Measurements from ENCODE around the gene PPIL6. TPM values are rescaled to one million over a fixed set of nuclear protein-coding genes. Genes with fewer than 3 reads are reported as not detected.

Gene PPIL6
- total and polyA plus RNA-seq, 2 experiments from 2014 or later, result 1.7 TPM

DNA sequence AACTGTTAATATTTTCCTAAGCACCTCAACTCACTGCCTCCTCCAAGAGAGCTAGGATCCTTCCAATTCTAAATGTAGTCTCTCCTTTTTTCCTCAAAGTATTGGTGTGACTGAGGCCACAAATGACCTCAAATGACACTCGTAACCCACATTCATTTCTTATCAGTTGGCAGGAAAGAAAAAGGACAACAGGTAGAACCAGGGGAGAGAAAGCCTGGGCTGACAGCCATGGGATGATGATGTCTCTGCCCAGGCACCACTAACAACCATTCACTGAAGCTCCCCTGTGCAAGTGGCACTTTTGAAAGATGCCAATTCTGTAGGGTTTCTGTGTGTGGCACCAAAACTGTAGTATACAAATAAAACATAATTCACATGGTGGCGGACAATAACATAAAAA is 35.2 kb upstream of the PPIL6 start:
- Histone ChIP-seq H3K9me2 (ENCODE audit: insufficient read depth) (no peaks in the 10 kb centered on the region), H2AFZ (no peak overlapping the region), H3K27me3 (ENCODE audit: insufficient read depth) (no peaks in the 10 kb centered on the region), H3K4me3 (no peak overlapping the region), H3F3A (replicated peaks; ENCODE audit: low read depth) (no peaks in the 10 kb centered on the region), H3K79me2 (replicated peaks; ENCODE audit: insufficient read depth) (peaks cover 64% of the 10 kb centered on the region), H4K20me1 (replicated peaks; ENCODE audit: insufficient read depth) (peaks cover 46% of the 10 kb centered on the region), H3K4me1 (ENCODE audit: insufficient read depth) (peaks cover 26% of the 10 kb centered on the region), H3K4me2 (no peak overlapping the region), H3K27ac (ENCODE audit: low read depth) (no peak overlapping the region), H3K36me3 (ENCODE audit: insufficient read depth) (peaks cover 55% of the 10 kb centered on the region)
- Mint-ChIP-seq H3K27ac (no peak overlapping the region), H3K9me3 (no peaks in the 10 kb centered on the region), H3K4me3 (no peak overlapping the region), H3K27me3 (ENCODE audit: insufficient read depth, low read depth, poor library complexity) (peaks cover 5% of the 10 kb centered on the region), H3K4me1 (peaks cover 26% of the 10 kb centered on the region), H3K36me3 (ENCODE audit: low read depth) (peaks cover 83% of the 10 kb centered on the region)
- ATAC-seq (no peak), DNase-seq (ENCODE audit: low spot score) (no peak)
- no peak for TF ChIP-seq STAT1 (IDR thresholded peaks at IDR 0.05; ENCODE audit: unreplicated experiment)

- H3K4me1 ChIP-seq (ENCODE audit: insufficient read depth), result peaks cover 22% of the 10 kb centered on the region
- DNase-seq (ENCODE audit: low spot score) (no peak), ATAC-seq (no peak)
- H3F3A ChIP-seq (replicated peaks; ENCODE audit: low read depth), result no peaks in the 10 kb centered on the region
- H3K4me1 Mint-ChIP-seq, result peaks cover 21% of the 10 kb centered on the region
- no peak overlapping the region for H3K4me3 ChIP-seq
- H3K36me3 ChIP-seq (ENCODE audit: insufficient read depth), result peaks cover 51% of the 10 kb centered on the region
- peaks cover 45% of the 10 kb centered on the region for H4K20me1 ChIP-seq (replicated peaks; ENCODE audit: insufficient read depth)
- no peak overlapping the region for H2AFZ ChIP-seq
- no peak overlapping the region for H3K27ac Mint-ChIP-seq
- H3K9me3 Mint-ChIP-seq, result no peaks in the 10 kb centered on the region
- no peak overlapping the region for H3K4me3 Mint-ChIP-seq
- H3K4me2 ChIP-seq, result no peak overlapping the region
- H3K27ac ChIP-seq (ENCODE audit: low read depth), result no peak overlapping the region
- H3K27me3 ChIP-seq (ENCODE audit: insufficient read depth), result no peaks in the 10 kb centered on the region
- H3K9me2 ChIP-seq (ENCODE audit: insufficient read depth), result no peaks in the 10 kb centered on the region
- H3K36me3 Mint-ChIP-seq (ENCODE audit: low read depth), result peaks cover 84% of the 10 kb centered on the region
- H3K79me2 ChIP-seq (replicated peaks; ENCODE audit: insufficient read depth), result peaks cover 59% of the 10 kb centered on the region
- peaks cover 5% of the 10 kb centered on the region for H3K27me3 Mint-ChIP-seq (ENCODE audit: insufficient read depth, low read depth, poor library complexity)
- TF ChIP-seq EZH2phosphoT487 (IDR thresholded peaks at IDR 0.05; ENCODE audit: unreplicated experiment) (no peak), REST (IDR thresholded peaks at IDR 0.05; ENCODE audit: unreplicated experiment) (no peak), CREB1 (CRISPR knock-in tag; IDR thresholded peaks at IDR 0.05; ENCODE audit: low read depth) (no peak), ZNF331 (CRISPR knock-in tag; IDR thresholded peaks at IDR 0.05; ENCODE audit: low read depth) (no peak), JUNB (IDR thresholded peaks at IDR 0.05; ENCODE audit: unreplicated experiment) (no peak), ZNF114 (CRISPR knock-in tag; IDR thresholded peaks at IDR 0.05) (no peak)
- TF ChIP-seq, protein P1, sequence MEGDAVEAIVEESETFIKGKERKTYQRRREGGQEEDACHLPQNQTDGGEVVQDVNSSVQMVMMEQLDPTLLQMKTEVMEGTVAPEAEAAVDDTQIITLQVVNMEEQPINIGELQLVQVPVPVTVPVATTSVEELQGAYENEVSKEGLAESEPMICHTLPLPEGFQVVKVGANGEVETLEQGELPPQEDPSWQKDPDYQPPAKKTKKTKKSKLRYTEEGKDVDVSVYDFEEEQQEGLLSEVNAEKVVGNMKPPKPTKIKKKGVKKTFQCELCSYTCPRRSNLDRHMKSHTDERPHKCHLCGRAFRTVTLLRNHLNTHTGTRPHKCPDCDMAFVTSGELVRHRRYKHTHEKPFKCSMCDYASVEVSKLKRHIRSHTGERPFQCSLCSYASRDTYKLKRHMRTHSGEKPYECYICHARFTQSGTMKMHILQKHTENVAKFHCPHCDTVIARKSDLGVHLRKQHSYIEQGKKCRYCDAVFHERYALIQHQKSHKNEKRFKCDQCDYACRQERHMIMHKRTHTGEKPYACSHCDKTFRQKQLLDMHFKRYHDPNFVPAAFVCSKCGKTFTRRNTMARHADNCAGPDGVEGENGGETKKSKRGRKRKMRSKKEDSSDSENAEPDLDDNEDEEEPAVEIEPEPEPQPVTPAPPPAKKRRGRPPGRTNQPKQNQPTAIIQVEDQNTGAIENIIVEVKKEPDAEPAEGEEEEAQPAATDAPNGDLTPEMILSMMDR (conservative IDR thresholded peaks at IDR 0.05; ENCODE audit: low read depth in 2 of 2), result no peak
- TF ChIP-seq, protein P2, sequence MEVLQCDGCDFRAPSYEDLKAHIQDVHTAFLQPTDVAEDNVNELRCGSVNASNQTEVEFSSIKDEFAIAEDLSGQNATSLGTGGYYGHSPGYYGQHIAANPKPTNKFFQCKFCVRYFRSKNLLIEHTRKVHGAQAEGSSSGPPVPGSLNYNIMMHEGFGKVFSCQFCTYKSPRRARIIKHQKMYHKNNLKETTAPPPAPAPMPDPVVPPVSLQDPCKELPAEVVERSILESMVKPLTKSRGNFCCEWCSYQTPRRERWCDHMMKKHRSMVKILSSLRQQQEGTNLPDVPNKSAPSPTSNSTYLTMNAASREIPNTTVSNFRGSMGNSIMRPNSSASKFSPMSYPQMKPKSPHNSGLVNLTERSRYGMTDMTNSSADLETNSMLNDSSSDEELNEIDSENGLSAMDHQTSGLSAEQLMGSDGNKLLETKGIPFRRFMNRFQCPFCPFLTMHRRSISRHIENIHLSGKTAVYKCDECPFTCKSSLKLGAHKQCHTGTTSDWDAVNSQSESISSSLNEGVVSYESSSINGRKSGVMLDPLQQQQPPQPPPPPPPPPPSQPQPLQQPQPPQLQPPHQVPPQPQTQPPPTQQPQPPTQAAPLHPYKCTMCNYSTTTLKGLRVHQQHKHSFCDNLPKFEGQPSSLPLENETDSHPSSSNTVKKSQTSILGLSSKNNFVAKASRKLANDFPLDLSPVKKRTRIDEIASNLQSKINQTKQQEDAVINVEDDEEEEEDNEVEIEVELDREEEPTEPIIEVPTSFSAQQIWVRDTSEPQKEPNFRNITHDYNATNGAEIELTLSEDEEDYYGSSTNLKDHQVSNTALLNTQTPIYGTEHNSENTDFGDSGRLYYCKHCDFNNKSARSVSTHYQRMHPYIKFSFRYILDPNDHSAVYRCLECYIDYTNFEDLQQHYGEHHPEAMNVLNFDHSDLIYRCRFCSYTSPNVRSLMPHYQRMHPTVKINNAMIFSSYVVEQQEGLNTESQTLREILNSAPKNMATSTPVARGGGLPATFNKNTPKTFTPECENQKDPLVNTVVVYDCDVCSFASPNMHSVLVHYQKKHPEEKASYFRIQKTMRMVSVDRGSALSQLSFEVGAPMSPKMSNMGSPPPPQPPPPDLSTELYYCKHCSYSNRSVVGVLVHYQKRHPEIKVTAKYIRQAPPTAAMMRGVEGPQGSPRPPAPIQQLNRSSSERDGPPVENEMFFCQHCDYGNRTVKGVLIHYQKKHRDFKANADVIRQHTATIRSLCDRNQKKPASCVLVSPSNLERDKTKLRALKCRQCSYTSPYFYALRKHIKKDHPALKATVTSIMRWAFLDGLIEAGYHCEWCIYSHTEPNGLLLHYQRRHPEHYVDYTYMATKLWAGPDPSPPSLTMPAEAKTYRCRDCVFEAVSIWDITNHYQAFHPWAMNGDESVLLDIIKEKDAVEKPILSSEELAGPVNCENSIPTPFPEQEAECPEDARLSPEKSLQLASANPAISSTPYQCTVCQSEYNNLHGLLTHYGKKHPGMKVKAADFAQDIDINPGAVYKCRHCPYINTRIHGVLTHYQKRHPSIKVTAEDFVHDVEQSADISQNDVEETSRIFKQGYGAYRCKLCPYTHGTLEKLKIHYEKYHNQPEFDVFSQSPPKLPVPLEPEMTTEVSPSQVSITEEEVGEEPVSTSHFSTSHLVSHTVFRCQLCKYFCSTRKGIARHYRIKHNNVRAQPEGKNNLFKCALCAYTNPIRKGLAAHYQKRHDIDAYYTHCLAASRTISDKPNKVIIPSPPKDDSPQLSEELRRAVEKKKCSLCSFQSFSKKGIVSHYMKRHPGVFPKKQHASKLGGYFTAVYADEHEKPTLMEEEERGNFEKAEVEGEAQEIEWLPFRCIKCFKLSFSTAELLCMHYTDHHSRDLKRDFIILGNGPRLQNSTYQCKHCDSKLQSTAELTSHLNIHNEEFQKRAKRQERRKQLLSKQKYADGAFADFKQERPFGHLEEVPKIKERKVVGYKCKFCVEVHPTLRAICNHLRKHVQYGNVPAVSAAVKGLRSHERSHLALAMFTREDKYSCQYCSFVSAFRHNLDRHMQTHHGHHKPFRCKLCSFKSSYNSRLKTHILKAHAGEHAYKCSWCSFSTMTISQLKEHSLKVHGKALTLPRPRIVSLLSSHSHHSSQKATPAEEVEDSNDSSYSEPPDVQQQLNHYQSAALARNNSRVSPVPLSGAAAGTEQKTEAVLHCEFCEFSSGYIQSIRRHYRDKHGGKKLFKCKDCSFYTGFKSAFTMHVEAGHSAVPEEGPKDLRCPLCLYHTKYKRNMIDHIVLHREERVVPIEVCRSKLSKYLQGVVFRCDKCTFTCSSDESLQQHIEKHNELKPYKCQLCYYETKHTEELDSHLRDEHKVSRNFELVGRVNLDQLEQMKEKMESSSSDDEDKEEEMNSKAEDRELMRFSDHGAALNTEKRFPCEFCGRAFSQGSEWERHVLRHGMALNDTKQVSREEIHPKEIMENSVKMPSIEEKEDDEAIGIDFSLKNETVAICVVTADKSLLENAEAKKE (CRISPR knock-in tag; IDR thresholded peaks at IDR 0.05), result no peak
- TF ChIP-seq, protein P3, sequence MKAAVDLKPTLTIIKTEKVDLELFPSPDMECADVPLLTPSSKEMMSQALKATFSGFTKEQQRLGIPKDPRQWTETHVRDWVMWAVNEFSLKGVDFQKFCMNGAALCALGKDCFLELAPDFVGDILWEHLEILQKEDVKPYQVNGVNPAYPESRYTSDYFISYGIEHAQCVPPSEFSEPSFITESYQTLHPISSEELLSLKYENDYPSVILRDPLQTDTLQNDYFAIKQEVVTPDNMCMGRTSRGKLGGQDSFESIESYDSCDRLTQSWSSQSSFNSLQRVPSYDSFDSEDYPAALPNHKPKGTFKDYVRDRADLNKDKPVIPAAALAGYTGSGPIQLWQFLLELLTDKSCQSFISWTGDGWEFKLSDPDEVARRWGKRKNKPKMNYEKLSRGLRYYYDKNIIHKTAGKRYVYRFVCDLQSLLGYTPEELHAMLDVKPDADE (IDR thresholded peaks at IDR 0.05), result no peak
Measured at GRCh38 chr6:109474995-109475394, 34.6 kb upstream of the PPIL6 start.
